ENCODE measurements around the gene SERTAD2. TPM values are rescaled to one million over a fixed set of nuclear protein-coding genes. Genes with fewer than 3 reads are reported as not detected.

SERTAD2 gene
- total RNA-seq, 1 donor from 2014 or later: 42.2 TPM

- Histone ChIP-seq H4K20me1 (ENCODE audit: insufficient read depth, low read length) (no peaks in the 10 kb centered on the region), H3K9me3 (ENCODE audit: insufficient read depth, low read depth, low read length) (peaks cover 3% of the 10 kb centered on the region), H3K4me3 (ENCODE audit: insufficient read depth, low read depth, low read length) (no peak overlapping the region), H3K4me1 (ENCODE audit: insufficient read depth, low read length) (no peaks in the 10 kb centered on the region), H3K9ac (ENCODE audit: low read length) (no peak overlapping the region), H2AFZ (ENCODE audit: low read depth, low read length) (no peak overlapping the region), H3K79me2 (ENCODE audit: insufficient read depth, low read length) (no peaks in the 10 kb centered on the region), H3K27ac (ENCODE audit: low read depth, low read length) (no peak overlapping the region), H3K36me3 (ENCODE audit: insufficient read depth, low read length) (no peaks in the 10 kb centered on the region), H3K4me2 (ENCODE audit: low read length) (no peak overlapping the region), H3K27me3 (ENCODE audit: insufficient read depth, low read length) (peaks cover 20% of the 10 kb centered on the region)
- no peak overlapping the region for H3K4me3 Mint-ChIP-seq (ENCODE audit: unreplicated experiment)
- H3K27me3 Mint-ChIP-seq (ENCODE audit: low read depth, unreplicated experiment): peaks cover 19% of the 10 kb centered on the region
- peaks cover 7% of the 10 kb centered on the region for H3K9me3 Mint-ChIP-seq (ENCODE audit: unreplicated experiment)
- peaks cover 2% of the 10 kb centered on the region for H3K36me3 Mint-ChIP-seq (ENCODE audit: low read depth, unreplicated experiment)
- peaks cover 4% of the 10 kb centered on the region for H3K4me1 Mint-ChIP-seq (ENCODE audit: low read depth, unreplicated experiment)
- FAIRE-seq: no peak
- H3K27ac Mint-ChIP-seq (ENCODE audit: unreplicated experiment): no peak overlapping the region
- no peak for DNase-seq (ENCODE audit: low read depth)
- TF ChIP-seq CTCF (IDR thresholded peaks at IDR 0.05; ENCODE audit: insufficient read depth, low read depth, low read length) (no peak), EZH2 (IDR thresholded peaks at IDR 0.05; ENCODE audit: insufficient read depth, low read length) (no peak)
These were observed 51.3 kb downstream of the SERTAD2 start for GRCh38 chr2:64602436-64602835.

- Mint-ChIP-seq H3K4me3 (ENCODE audit: unreplicated experiment) (no peak overlapping the region), H3K36me3 (ENCODE audit: low read depth, unreplicated experiment) (peaks cover 2% of the 10 kb centered on the region), H3K9me3 (ENCODE audit: unreplicated experiment) (peaks cover 7% of the 10 kb centered on the region), H3K27ac (ENCODE audit: unreplicated experiment) (no peak overlapping the region), H3K4me1 (ENCODE audit: low read depth, unreplicated experiment) (peaks cover 4% of the 10 kb centered on the region), H3K27me3 (ENCODE audit: low read depth, unreplicated experiment) (peaks cover 19% of the 10 kb centered on the region)
- Histone ChIP-seq H2AFZ (ENCODE audit: low read depth, low read length) (no peak overlapping the region), H4K20me1 (ENCODE audit: insufficient read depth, low read length) (no peaks in the 10 kb centered on the region), H3K4me1 (ENCODE audit: insufficient read depth, low read length) (no peaks in the 10 kb centered on the region), H3K4me3 (ENCODE audit: insufficient read depth, low read depth, low read length) (no peak overlapping the region), H3K4me2 (ENCODE audit: low read length) (no peak overlapping the region), H3K9ac (ENCODE audit: low read length) (no peak overlapping the region), H3K27me3 (ENCODE audit: insufficient read depth, low read length) (peaks cover 20% of the 10 kb centered on the region), H3K9me3 (ENCODE audit: insufficient read depth, low read depth, low read length) (peaks cover 3% of the 10 kb centered on the region), H3K36me3 (ENCODE audit: insufficient read depth, low read length) (no peaks in the 10 kb centered on the region), H3K79me2 (ENCODE audit: insufficient read depth, low read length) (no peaks in the 10 kb centered on the region), H3K27ac (ENCODE audit: low read depth, low read length) (no peak overlapping the region)
- FAIRE-seq: no peak
- DNase-seq (ENCODE audit: low read depth): no peak
- TF ChIP-seq CTCF (IDR thresholded peaks at IDR 0.05; ENCODE audit: insufficient read depth, low read depth, low read length) (no peak), EZH2 (IDR thresholded peaks at IDR 0.05; ENCODE audit: insufficient read depth, low read length) (no peak)
These were observed 51.8 kb downstream of the SERTAD2 start for GRCh38 chr2:64601785-64602391.

GRCh38 chr2:64601034-64601754 lies 52.5 kb downstream of the SERTAD2 start:
- H3K4me3 Mint-ChIP-seq (ENCODE audit: unreplicated experiment): no peak overlapping the region
- no peak for DNase-seq (ENCODE audit: low read depth)

More at GRCh38 chr2:64601034-64601754, 52.5 kb downstream of the SERTAD2 start:
- no peaks in the 10 kb centered on the region for H3K36me3 ChIP-seq (ENCODE audit: insufficient read depth, low read length)
- H3K4me1 ChIP-seq (ENCODE audit: insufficient read depth, low read length): no peaks in the 10 kb centered on the region
- Mint-ChIP-seq H3K27ac (ENCODE audit: unreplicated experiment) (no peak overlapping the region), H3K4me1 (ENCODE audit: low read depth, unreplicated experiment) (peaks cover 4% of the 10 kb centered on the region), H3K9me3 (ENCODE audit: unreplicated experiment) (peaks cover 7% of the 10 kb centered on the region), H3K27me3 (ENCODE audit: low read depth, unreplicated experiment) (peaks cover 19% of the 10 kb centered on the region), H3K36me3 (ENCODE audit: low read depth, unreplicated experiment) (peaks cover 2% of the 10 kb centered on the region)
- H3K9ac ChIP-seq (ENCODE audit: low read length): no peak overlapping the region
- no peak overlapping the region for H3K27ac ChIP-seq (ENCODE audit: low read depth, low read length)
- H2AFZ ChIP-seq (ENCODE audit: low read depth, low read length): no peak overlapping the region
- peaks cover 3% of the 10 kb centered on the region for H3K9me3 ChIP-seq (ENCODE audit: insufficient read depth, low read depth, low read length)
- no peaks in the 10 kb centered on the region for H4K20me1 ChIP-seq (ENCODE audit: insufficient read depth, low read length)
- no peak overlapping the region for H3K4me2 ChIP-seq (ENCODE audit: low read length)
- FAIRE-seq: no peak
- no peak overlapping the region for H3K4me3 ChIP-seq (ENCODE audit: insufficient read depth, low read depth, low read length)
- H3K79me2 ChIP-seq (ENCODE audit: insufficient read depth, low read length): no peaks in the 10 kb centered on the region
- peaks cover 27% of the 10 kb centered on the region for H3K27me3 ChIP-seq (ENCODE audit: insufficient read depth, low read length)
- no peak for TF ChIP-seq CTCF (IDR thresholded peaks at IDR 0.05; ENCODE audit: insufficient read depth, low read depth, low read length)
- TF ChIP-seq EZH2 (IDR thresholded peaks at IDR 0.05; ENCODE audit: insufficient read depth, low read length): no peak

All from astrocyte (in vitro differentiated cells and primary cell).